Measurements from ENCODE around the gene PLEKHA1.

The PLEKHA1 gene

GRCh38 chr10:122424059-122424458, 49.6 kb downstream of the PLEKHA1 start:
- no peak for DNase-seq

- no peak for DNase-seq
Measured at GRCh38 chr10:122426829-122427228, 52.3 kb downstream of the PLEKHA1 start.

DNA sequence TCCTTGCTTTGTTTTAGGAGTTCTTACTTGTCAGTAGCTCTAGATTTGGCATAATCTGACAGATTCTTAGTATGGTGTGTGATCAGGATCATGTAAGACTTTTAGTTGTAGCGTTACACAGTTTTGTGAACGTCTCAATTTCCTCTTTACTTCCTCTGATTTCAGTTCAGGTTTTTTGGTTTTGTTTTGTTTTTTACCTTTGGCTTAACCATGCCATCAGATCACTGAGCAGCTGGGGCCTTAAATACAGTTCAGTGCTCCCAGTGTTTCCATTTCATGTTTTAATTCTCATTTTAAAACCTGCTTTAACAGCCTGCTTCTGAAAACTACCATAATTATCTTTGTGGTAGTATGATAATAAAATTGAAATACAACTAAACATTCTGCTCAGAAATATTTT, 52.8 kb downstream of the PLEKHA1 start:
- no peak for DNase-seq

- no peak for DNase-seq
Measured at GRCh38 chr10:122435212-122435827, 60.8 kb downstream of the PLEKHA1 start.

GRCh38 chr10:122441961-122442360, 67.5 kb downstream of the PLEKHA1 start:
- DNase-seq: no peak

DNA sequence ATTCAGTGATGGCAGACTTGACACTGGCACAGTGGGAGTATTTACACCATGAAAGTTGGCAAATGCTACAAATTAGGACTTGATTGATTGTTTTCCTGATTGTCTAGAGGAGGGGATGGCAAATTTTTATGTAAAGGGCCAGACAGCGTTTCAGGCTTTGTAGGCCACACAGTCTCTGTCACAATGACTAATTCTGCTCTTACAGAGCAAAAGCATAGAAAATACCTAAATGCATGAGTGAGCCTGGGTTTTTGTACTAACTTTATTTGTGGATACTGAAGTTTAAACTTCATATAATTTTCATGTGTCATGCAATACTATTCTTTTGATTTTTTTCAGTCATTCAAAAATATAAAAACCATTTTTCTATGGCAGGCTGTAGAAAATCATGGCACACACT, 71.0 kb downstream of the PLEKHA1 start:
- no peak for DNase-seq

GRCh38 chr10:122445904-122446303, 71.4 kb downstream of the PLEKHA1 start:
- no peak for DNase-seq

DNA sequence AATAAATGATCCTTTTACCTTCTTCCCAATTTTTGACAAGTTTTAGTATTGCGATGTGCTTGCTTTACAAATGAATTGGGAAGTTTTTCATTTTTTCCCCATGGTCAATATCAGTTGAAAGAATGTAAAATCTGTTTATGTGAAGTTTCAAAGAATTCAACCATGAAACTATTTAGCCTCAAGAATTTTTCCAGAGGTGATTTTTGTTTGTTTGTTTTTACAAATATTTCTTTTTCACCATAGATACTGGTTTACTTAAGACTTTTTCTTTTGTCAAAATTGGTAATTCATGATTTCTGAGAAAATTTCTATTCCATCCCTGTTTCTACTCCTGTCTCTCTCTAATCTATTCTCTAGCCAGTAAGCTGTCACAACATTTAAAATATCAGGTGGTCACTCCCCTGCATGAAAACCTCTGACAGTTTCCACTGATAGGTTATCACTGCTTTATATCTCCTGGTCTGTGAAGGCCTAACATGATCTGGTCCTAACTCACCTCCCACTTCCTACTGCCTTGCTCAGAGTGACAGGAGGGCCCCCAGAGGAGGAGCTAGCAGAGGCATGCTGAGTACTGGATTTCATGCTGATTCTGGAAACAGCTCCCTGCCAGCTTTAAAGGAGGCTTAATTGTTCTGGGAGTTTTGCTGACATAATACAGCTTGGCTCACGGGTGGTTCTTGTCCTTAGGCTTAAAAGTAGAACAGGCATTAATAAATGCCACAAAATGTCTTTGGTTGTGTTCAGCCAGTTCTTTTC, 72.3 kb downstream of the PLEKHA1 start:
- DNase-seq: no peak

GRCh38 chr10:122448600-122448999, 74.1 kb downstream of the PLEKHA1 start:
- no peak for DNase-seq

DNA sequence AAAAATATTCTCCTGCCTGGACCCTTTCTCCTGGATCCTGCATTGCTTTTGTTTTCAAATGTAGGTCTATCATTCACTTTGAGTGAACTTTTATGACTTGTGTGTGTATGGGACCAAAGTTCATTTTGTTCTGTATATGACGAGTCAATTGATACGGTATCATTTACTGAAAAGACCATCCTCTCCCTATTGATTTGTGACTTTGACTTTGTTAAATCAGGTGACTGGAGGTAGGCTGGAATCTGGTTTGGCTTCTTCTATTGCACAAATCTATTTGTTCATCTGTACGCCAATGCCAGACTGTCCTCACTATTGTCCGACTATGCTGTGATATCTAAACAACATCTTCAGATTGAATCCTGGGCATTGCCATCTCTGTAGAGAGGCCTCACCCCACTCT, 74.6 kb downstream of the PLEKHA1 start:
- DNase-seq: no peak

DNA sequence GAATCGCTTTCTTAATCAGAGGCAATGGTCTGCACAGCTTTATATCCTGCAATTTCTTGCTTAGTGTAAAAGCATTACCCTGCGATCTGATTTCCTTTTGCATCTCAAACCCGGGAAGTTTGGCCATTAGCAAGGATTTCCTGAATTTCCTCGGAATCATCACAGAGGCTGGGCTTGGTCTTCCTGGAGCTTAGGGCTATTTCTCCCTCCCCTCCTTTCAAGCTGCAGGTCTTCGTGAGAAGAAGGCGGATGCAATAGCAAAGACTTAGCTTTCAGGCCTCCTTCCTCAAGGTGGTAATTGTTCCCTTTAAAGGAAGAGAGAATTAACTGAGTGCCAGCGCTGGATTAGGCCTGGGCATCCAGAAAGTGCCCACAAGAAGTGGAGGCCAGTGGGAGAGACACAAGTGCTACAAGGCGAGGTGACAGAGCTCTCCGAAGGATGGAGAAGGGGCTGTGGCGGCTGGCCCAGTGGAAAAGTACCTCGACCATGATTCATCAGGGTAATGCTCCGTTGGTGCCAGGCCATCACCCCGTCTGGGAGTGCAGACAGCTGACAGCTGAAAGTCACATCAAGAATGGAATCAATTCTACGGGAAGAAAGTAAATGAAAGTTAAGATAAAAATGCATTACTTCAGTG, 76.0 kb downstream of the PLEKHA1 start:
- no peak for DNase-seq

DNA sequence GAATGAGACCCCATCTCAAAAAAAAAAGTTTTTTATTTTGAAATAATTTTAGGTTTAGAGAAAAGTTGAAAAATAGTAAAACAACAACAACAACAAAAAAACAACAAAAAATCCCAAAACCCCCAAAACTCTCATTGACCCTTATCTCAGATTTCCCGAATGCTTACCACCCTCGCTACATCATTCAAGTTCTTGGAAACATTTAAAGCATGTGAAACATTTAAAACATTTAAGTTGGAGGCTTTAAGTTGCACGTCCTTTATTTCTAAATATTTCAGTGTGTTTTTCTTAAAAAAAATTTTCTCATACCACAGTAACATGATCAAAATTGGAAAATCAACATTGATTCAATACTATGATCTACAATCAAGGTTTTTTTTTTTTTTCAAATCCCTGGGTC, 79.6 kb downstream of the PLEKHA1 start:
- no peak for DNase-seq

DNA sequence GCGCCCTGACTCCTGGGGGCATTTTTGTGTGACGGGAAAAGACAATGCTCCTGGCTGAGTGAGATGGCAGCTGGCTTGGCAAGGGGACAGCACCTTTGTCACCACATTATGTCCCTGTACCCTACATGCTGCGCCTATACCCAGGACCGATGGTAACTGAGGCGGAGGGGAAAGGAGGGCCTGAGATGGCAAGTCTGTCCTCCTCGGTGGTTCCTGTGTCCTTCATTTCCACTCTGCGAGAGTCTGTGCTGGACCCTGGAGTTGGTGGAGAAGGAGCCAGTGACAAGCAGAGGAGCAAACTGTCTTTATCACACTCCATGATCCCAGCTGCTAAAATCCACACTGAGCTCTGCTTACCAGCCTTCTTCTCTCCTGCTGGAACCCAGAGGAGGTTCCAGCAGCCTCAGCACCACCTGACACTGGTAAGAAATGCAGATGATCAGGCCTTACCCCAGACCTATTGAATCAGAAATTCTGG, 80.1 kb downstream of the PLEKHA1 start, which contains the start of gene ARMS2:
TSS of gene ARMS2 (plus strand) at position 51 of the 478 bp plus-strand sequence. CDS start at position 126, 75 bp downstream.
- no peak for DNase-seq

- no peak for DNase-seq
Measured at GRCh38 chr10:122455376-122456079, 81.0 kb downstream of the PLEKHA1 start.

GRCh38 chr10:122457934-122458333, 83.4 kb downstream of the PLEKHA1 start:
- no peak for DNase-seq

DNA sequence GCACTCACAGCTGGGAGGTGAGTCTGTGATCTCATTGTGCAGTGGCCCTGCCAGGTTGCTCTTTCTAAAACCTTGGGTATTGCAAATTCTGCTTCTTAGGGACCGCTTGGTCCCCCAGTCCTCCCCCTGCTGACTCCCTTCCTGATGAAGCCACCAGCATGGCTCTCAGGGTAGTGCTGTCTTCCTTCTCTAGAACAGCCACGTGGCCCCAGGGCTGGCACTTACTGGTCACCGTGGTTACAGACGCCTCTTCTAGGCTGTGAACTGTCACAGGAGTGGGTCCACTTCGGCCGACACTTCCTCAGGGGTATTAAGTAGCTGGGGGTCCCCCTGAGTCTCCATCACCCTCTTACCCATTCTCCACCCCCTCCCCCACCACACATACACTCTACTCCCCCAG, 84.2 kb downstream of the PLEKHA1 start:
- no peak for DNase-seq

DNA sequence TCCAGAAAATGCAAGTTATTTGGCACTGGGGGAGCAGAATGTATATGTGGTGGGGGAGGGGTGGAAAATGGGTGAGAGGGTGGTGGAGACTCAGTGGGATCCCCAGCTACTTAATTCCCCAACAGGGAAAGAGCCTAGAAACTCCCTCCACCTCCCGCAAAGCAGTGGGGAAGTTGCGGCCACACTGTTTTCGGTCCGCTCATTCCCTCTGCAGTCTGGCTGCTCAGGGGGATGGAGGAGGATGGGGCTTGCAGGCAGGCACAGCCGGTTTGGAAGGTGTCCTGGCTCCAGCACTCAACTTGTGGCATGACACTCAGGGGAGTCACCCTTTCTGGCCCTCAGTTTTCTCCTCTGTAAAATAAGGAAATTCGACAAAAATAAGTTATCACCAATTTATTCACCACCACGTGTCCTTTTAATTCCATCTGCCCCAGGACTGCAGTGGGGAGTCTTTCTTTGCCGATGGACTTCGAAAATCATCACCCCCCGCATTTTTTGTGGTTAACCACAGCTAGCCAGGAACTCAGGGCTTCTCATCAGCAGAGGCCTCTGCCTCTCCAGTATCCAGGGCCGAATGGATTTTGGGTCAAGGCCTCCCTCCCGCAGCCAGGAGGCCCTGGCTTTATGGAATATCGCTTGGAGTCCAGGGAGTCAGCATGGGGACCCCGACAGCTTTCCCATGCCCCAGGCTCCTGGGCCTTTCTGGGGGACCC, 85.2 kb downstream of the PLEKHA1 start:
- no peak for DNase-seq

DNA sequence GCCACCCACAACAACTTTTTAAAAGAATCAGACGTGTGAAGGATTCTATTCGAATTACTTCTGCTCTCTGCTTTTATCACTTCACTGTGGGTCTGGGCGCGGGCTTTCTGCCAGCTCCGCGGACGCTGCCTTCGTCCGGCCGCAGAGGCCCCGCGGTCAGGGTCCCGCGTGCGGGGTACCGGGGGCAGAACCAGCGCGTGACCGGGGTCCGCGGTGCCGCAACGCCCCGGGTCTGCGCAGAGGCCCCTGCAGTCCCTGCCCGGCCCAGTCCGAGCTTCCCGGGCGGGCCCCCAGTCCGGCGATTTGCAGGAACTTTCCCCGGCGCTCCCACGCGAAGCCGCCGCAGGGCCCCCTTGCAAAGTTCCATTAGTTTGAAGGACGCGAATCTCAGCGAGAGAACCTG, 86.4 kb downstream of the PLEKHA1 start:
- no peak for DNase-seq

DNA sequence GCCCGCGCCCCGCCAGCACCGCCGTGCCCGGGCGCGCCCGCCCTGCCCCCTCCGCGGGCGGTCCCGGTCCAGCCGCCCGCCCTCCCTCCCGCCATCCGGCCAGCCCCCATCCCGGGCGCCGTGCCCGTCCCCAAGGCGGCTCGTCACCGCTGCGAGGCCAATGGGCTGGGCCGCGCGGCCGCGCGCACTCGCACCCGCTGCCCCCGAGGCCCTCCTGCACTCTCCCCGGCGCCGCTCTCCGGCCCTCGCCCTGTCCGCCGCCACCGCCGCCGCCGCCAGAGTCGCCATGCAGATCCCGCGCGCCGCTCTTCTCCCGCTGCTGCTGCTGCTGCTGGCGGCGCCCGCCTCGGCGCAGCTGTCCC, 86.8 kb downstream of the PLEKHA1 start, which contains the start of gene HTRA1:
TSS of gene HTRA1 (plus strand) at position 187 of the 362 bp plus-strand sequence. CDS start at position 287, 100 bp downstream.
- no peak for DNase-seq

GRCh38 chr10:122461729-122462532, 87.4 kb downstream of the PLEKHA1 start:
- no peak for DNase-seq
